ENCODE results near the gene ZNF664.

ZNF664 gene

GRCh38 chr12:123998991-123999359 lies 26.0 kb downstream of the ZNF664 start:
- no peak overlapping the region for H3K4me3 ChIP-seq (ENCODE audit: low read length)
- DNase-seq (ENCODE audit: low read depth, low spot score): no peak

GRCh38 chr12:124000111-124000510 lies 27.1 kb downstream of the ZNF664 start:
- peak; percentile 61 for DNase-seq (ENCODE audit: low read depth, low spot score)
- H3K4me3 ChIP-seq (ENCODE audit: low read length): 0 out of 2 replicates have a peak overlapping the region, but pooled peaks have one; percentile 2

- H3K4me3 ChIP-seq (ENCODE audit: low read length): no peak overlapping the region
- no peak for DNase-seq (ENCODE audit: low read depth, low spot score)
Observed at GRCh38 chr12:124001343-124001742, 28.3 kb downstream of the ZNF664 start.

GRCh38 chr12:124002021-124002644 lies 29.1 kb downstream of the ZNF664 start:
- peak; percentile 54 for DNase-seq (ENCODE audit: low read depth, low spot score)
- H3K4me3 ChIP-seq (ENCODE audit: low read length): no peak overlapping the region

- H3K4me3 ChIP-seq (ENCODE audit: low read length): no peak overlapping the region
- DNase-seq (ENCODE audit: low read depth, low spot score): no peak
Observed at GRCh38 chr12:124002654-124003053, 29.6 kb downstream of the ZNF664 start.

- no peak overlapping the region for H3K4me3 ChIP-seq (ENCODE audit: low read length)
- no peak for DNase-seq (ENCODE audit: low read depth, low spot score)
Observed at GRCh38 chr12:124004233-124004875, 31.3 kb downstream of the ZNF664 start.

GRCh38 chr12:124006085-124006845 lies 33.2 kb downstream of the ZNF664 start:
- DNase-seq (ENCODE audit: low read depth, low spot score): peak; percentile 68
- H3K4me3 ChIP-seq (ENCODE audit: low read length): peak overlapping the region; percentile 1

GRCh38 chr12:124006846-124007713 lies 34.1 kb downstream of the ZNF664 start:
- DNase-seq (ENCODE audit: low read depth, low spot score): no peak
- H3K4me3 ChIP-seq (ENCODE audit: low read length): peak overlapping the region; percentile 1; the same call in 1 of the 2 replicates

- peak overlapping the region; percentile 1 for H3K4me3 ChIP-seq (ENCODE audit: low read length)
- peak; percentile 53 for DNase-seq (ENCODE audit: low read depth, low spot score)
Observed at GRCh38 chr12:124007826-124008570, 35.0 kb downstream of the ZNF664 start.

- DNase-seq (ENCODE audit: low read depth, low spot score): no peak
- H3K4me3 ChIP-seq (ENCODE audit: low read length): no peak overlapping the region
Observed at GRCh38 chr12:124008595-124008994, 35.6 kb downstream of the ZNF664 start.

- no peak for DNase-seq (ENCODE audit: low read depth, low spot score)
- no peak overlapping the region for H3K4me3 ChIP-seq (ENCODE audit: low read length)
Observed at GRCh38 chr12:124009781-124010180, 36.8 kb downstream of the ZNF664 start.

- H3K4me3 ChIP-seq (ENCODE audit: low read length): no peak overlapping the region
- peak; percentile 57 for DNase-seq (ENCODE audit: low read depth, low spot score)
Observed at GRCh38 chr12:124010687-124011086, 37.7 kb downstream of the ZNF664 start.

- H3K4me3 ChIP-seq (ENCODE audit: low read length): no peak overlapping the region
- DNase-seq (ENCODE audit: low read depth, low spot score): no peak
Observed at GRCh38 chr12:124011435-124012115, 38.6 kb downstream of the ZNF664 start.

GRCh38 chr12:124013073-124013472 lies 40.1 kb downstream of the ZNF664 start:
- H3K4me3 ChIP-seq (ENCODE audit: low read length): no peak overlapping the region
- no peak for DNase-seq (ENCODE audit: low read depth, low spot score)

GRCh38 chr12:124015494-124016461 lies 42.8 kb downstream of the ZNF664 start:
- DNase-seq (ENCODE audit: low read depth, low spot score): no peak

GRCh38 chr12:124017064-124017463 lies 44.0 kb downstream of the ZNF664 start:
- H3K4me3 ChIP-seq (ENCODE audit: low read length): no peak overlapping the region

More at GRCh38 chr12:124015494-124016461, 42.8 kb downstream of the ZNF664 start:
- H3K4me3 ChIP-seq (ENCODE audit: low read length): no peak overlapping the region

GRCh38 chr12:124018539-124018938 lies 45.5 kb downstream of the ZNF664 start:
- H3K4me3 ChIP-seq (ENCODE audit: low read length): no peak overlapping the region
- no peak for DNase-seq (ENCODE audit: low read depth, low spot score)

More at GRCh38 chr12:124017064-124017463, 44.0 kb downstream of the ZNF664 start:
- DNase-seq (ENCODE audit: low read depth, low spot score): no peak

Measured in Jurkat, Clone E6-1 (cell line).